ENCODE data around the gene CPEB4.

Gene CPEB4

GRCh38 chr5:173884402-173885053 lies 3.6 kb upstream of the CPEB4 start:
- in situ Hi-C loops (cut with MboI; ENCODE audit: low sequenced_read_pairs), result no loop called here

- in situ Hi-C loops (cut with MboI; ENCODE audit: low sequenced_read_pairs), result no loop called here
Measured at GRCh38 chr5:173885054-173885443, 3.1 kb upstream of the CPEB4 start.

- in situ Hi-C loops (cut with MboI; ENCODE audit: low sequenced_read_pairs), result no loop called here
Measured at GRCh38 chr5:173885475-173886010, 2.6 kb upstream of the CPEB4 start.

GRCh38 chr5:173886150-173886549 lies 2.0 kb upstream of the CPEB4 start:
- in situ Hi-C loops (cut with MboI; ENCODE audit: low sequenced_read_pairs), result no loop called here

- in situ Hi-C loops (cut with MboI; ENCODE audit: low sequenced_read_pairs), result no loop called here
Measured at GRCh38 chr5:173888473-173889131, 453 bp downstream of the CPEB4 start.

- in situ Hi-C loops (cut with MboI; ENCODE audit: low sequenced_read_pairs), result no loop called here
Measured at GRCh38 chr5:173890195-173890991, 2.2 kb downstream of the CPEB4 start.

GRCh38 chr5:173891308-173892116 lies 3.4 kb downstream of the CPEB4 start:
- in situ Hi-C loops (cut with MboI; ENCODE audit: low sequenced_read_pairs), result no loop called here

- in situ Hi-C loops (cut with MboI; ENCODE audit: low sequenced_read_pairs), result no loop called here
Measured at GRCh38 chr5:173893192-173893561, 5.0 kb downstream of the CPEB4 start.

GRCh38 chr5:173895401-173896165 lies 7.4 kb downstream of the CPEB4 start:
- in situ Hi-C loops (cut with MboI; ENCODE audit: low sequenced_read_pairs), result no loop called here

GRCh38 chr5:173896631-173897030 lies 8.5 kb downstream of the CPEB4 start:
- in situ Hi-C loops (cut with MboI; ENCODE audit: low sequenced_read_pairs), result no loop called here

GRCh38 chr5:173901705-173902104 lies 13.6 kb downstream of the CPEB4 start:
- in situ Hi-C loops (cut with MboI; ENCODE audit: low sequenced_read_pairs), result no loop called here

- in situ Hi-C loops (cut with MboI; ENCODE audit: low sequenced_read_pairs), result no loop called here
Measured at GRCh38 chr5:173902334-173902733, 14.2 kb downstream of the CPEB4 start.

- in situ Hi-C loops (cut with MboI; ENCODE audit: low sequenced_read_pairs), result no loop called here
Measured at GRCh38 chr5:173902743-173903142, 14.6 kb downstream of the CPEB4 start.

- in situ Hi-C loops (cut with MboI; ENCODE audit: low sequenced_read_pairs), result no loop called here
Measured at GRCh38 chr5:173903396-173904140, 15.4 kb downstream of the CPEB4 start.

GRCh38 chr5:173904151-173904550 lies 16.0 kb downstream of the CPEB4 start:
- in situ Hi-C loops (cut with MboI; ENCODE audit: low sequenced_read_pairs), result no loop called here

- in situ Hi-C loops (cut with MboI; ENCODE audit: low sequenced_read_pairs), result no loop called here
Measured at GRCh38 chr5:173907284-173907683, 19.1 kb downstream of the CPEB4 start.

GRCh38 chr5:173907686-173908371 lies 19.7 kb downstream of the CPEB4 start:
- in situ Hi-C loops (cut with MboI; ENCODE audit: low sequenced_read_pairs), result no loop called here

GRCh38 chr5:173909199-173909598 lies 21.1 kb downstream of the CPEB4 start:
- in situ Hi-C loops (cut with MboI; ENCODE audit: low sequenced_read_pairs), result no loop called here

- in situ Hi-C loops (cut with MboI; ENCODE audit: low sequenced_read_pairs), result no loop called here
Measured at GRCh38 chr5:173910215-173910614, 22.1 kb downstream of the CPEB4 start.

Measured in HL-60/S4 treated with retinoic acid at 250 ng/mL for 4 days and 3 days (cell line).